Measurements from ENCODE around the gene KCNIP4.

Gene KCNIP4

DNA sequence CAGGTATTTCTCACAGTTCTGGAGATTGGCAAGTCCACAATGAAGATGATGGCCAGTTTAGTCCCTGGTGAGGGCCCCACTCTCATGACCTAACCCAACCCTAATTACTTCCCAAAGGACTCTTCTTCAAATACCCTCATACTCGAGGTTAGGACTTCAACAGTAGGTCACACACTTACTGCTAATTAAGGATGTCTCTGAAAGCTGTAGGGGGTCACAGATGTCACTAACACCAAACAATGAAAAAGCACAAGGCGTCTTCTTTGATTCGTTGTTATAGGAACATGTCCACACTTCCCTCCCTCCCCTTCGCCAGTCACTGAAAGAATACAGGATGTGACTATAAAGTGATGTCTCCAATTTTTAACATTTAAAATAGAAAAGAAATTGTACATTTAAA lies 938.6 kb downstream of the KCNIP4 start:
- H3K4me3 ChIP-seq (ENCODE audit: low read length) = no peak overlapping the region
- no peak for DNase-seq (ENCODE audit: low read depth)
- TF ChIP-seq, protein P1, sequence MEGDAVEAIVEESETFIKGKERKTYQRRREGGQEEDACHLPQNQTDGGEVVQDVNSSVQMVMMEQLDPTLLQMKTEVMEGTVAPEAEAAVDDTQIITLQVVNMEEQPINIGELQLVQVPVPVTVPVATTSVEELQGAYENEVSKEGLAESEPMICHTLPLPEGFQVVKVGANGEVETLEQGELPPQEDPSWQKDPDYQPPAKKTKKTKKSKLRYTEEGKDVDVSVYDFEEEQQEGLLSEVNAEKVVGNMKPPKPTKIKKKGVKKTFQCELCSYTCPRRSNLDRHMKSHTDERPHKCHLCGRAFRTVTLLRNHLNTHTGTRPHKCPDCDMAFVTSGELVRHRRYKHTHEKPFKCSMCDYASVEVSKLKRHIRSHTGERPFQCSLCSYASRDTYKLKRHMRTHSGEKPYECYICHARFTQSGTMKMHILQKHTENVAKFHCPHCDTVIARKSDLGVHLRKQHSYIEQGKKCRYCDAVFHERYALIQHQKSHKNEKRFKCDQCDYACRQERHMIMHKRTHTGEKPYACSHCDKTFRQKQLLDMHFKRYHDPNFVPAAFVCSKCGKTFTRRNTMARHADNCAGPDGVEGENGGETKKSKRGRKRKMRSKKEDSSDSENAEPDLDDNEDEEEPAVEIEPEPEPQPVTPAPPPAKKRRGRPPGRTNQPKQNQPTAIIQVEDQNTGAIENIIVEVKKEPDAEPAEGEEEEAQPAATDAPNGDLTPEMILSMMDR (conservative IDR thresholded peaks at IDR 0.05; ENCODE audit: low read depth, low read length) = no peak

DNA sequence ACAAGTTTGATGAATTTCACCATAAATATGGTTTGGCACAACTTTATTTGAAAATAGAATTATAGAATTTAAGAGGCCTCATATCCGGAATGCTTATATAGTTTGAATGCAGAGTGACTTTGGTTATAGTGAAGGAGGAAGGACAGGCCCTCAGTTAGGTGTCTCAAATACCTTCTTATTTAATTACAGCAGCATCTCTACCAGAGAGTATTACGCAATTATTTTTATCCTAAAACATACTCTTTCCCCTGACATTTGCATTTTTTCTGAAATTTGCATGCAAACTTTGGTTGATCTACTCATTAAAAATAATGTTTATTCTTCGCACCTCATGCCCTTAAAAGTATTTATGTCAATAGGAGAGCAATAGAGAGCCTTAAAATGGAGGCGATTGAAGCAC lies 942.9 kb downstream of the KCNIP4 start:
- no peak overlapping the region for H3K4me3 ChIP-seq (ENCODE audit: low read length)
- no peak for DNase-seq (ENCODE audit: low read depth)
- TF ChIP-seq, protein P1 (conservative IDR thresholded peaks at IDR 0.05; ENCODE audit: low read depth, low read length) = no peak

DNA sequence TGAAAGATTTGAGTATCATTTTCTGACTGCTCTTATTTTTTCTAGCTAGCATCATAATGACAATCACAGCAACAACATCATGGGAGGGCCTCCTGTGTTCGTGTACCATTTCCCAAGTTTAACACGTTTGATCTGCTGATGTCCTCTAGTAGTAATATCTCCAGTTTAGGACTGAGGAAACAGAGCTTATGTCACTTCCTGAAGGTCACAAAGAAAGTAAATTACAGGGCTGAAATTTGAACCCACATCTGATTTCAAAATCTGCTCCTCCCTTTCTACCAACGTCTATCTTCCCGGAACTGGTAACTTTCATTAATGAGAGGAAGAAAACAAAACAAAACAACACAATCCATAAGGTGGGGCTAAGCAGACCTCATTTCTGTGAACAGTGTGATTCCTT lies 945.6 kb downstream of the KCNIP4 start:
- H3K4me3 ChIP-seq (ENCODE audit: low read length) = no peak overlapping the region
- TF ChIP-seq, protein P1 (conservative IDR thresholded peaks at IDR 0.05; ENCODE audit: low read depth, low read length) = no peak
- no peak for DNase-seq (ENCODE audit: low read depth)

DNA sequence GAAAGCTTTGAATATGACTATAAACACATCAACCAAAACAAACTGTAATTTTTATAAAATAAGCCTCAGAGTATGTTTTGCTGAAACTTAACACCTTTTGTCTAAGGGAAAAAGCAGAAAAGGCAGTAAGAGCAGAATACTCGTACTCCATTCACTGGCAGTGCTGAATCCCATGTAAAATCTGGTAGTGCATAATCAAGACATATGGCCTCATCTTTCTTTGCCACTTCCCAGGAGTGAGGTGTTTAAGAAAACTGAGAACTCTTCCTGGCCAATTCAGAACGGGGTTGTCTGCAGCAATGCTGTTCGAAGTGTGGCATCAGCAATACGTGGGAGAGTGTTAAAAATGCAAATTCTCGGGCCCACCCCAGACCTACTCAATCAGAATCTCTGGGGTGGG lies 946.3 kb downstream of the KCNIP4 start:
- no peak for DNase-seq (ENCODE audit: low read depth)
- TF ChIP-seq, protein P1 (conservative IDR thresholded peaks at IDR 0.05; ENCODE audit: low read depth, low read length) = no peak

DNA sequence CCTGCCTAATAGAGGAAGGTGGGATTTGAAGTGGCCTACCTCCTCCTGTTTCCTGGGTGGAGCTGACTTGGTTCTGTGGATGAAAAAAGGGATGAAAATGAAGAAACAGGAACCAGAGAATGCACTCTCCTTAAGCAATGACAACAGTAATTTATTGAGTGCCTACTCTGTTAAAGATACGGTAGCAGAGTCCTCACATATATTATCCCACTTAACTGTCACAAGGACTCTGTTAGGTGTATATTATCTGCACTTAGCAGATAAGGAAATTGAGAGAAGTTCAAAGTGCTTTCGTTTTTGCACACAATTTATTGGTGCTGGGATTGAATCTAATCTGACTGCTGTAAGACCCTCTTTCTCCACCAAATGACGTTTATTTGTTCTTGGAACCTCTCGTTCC lies 947.1 kb downstream of the KCNIP4 start:
- TF ChIP-seq, protein P1 (conservative IDR thresholded peaks at IDR 0.05; ENCODE audit: low read depth, low read length) = no peak
- no peak for DNase-seq (ENCODE audit: low read depth)
- H3K4me3 ChIP-seq (ENCODE audit: low read length) = no peak overlapping the region

More for the DNA sequence above, 946.3 kb downstream of the KCNIP4 start:
- no peak overlapping the region for H3K4me3 ChIP-seq (ENCODE audit: low read length)

DNA sequence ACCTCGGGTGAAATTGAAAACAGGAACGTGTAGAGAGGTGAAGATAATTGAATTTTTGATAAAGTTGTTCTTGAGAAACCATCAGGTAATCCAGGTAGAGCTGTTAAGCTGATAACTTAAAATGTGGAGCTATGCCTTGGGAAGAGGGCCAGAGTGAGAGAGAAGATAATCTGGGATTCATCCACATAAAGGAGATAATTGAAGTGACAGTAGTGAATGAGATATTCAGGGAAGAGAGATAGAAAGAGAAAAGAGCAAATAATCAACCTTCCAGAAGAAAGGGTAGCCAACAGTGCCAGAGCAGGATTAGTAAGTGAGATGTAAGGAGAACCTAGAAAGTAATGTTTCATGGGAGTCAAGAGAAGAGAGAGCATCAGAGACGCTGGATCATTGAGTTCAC lies 950.7 kb downstream of the KCNIP4 start:
- no peak overlapping the region for H3K4me3 ChIP-seq (ENCODE audit: low read length)
- TF ChIP-seq, protein P1 (conservative IDR thresholded peaks at IDR 0.05; ENCODE audit: low read depth, low read length) = no peak
- DNase-seq (ENCODE audit: low read depth) = no peak

DNA sequence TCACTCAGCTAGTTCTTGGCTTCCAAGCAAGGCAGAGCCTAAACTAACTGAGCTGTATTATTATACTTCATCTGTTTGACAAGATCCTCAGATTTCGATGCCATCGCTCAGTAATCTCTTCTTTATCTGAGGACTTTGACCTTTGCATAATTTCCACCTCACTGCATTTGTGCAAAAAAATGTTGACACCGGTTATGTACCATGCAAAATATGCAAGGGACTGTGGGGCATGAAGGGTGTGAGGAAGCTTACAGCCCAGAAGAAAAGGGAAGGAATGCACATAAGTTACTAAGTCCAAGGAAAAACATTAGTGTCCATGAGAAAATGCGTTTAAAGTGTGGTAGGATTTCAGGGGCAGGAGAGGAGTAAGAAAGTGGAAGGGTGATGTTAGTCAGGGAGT lies 953.0 kb downstream of the KCNIP4 start:
- TF ChIP-seq, protein P1 (conservative IDR thresholded peaks at IDR 0.05; ENCODE audit: low read depth, low read length) = no peak
- H3K4me3 ChIP-seq (ENCODE audit: low read length) = no peak overlapping the region
- no peak for DNase-seq (ENCODE audit: low read depth)

All from retinal pigment epithelial cell (primary cell).